Fibroblast of lung (primary cell): ENCODE results near the gene KLK15. TPM values are rescaled to one million over a fixed set of nuclear protein-coding genes. Genes with fewer than 3 reads are reported as not detected.
"Not testable (repeated sequence)": the region's sequence is repeated elsewhere in the genome, so short reads cannot be mapped to it uniquely, and the experiment has no call there.

ENCODE experiments used
- DNase-seq, 2 donors: peaks; one replicate each; pipeline versions ENCODE4 v3.0.0 to v3.0.0-alpha.2; 2010; ENCODE audit warnings: low read depth in 2 of 2
- H2AFZ ChIP-seq: 2 replicates; pipeline ENCODE4 v1.5.1; 2012; ENCODE audit warnings: low read length, control low read depth, inconsistent platforms
- H3K27ac ChIP-seq: 2 replicates; pipeline ENCODE4 v1.5.1; 2011; ENCODE audit warnings: low read length, control low read depth; ENCODE audit not compliant: insufficient read depth
- H3K27me3 ChIP-seq: 2 replicates; pipeline ENCODE4 v1.5.1; 2011; ENCODE audit warnings: mild to moderate bottlenecking, low read length; ENCODE audit not compliant: control insufficient read depth, insufficient read depth
- H3K36me3 ChIP-seq: 2 replicates; pipeline ENCODE4 v1.5.1; 2011; ENCODE audit warnings: low read length; ENCODE audit not compliant: control insufficient read depth, insufficient read depth
- H3K4me1 ChIP-seq: 2 replicates; pipeline ENCODE4 v1.5.1; 2011; ENCODE audit warnings: low read length; ENCODE audit not compliant: control insufficient read depth, insufficient read depth; ENCODE audit errors: extremely low read depth
- H3K4me2 ChIP-seq: 2 replicates; pipeline ENCODE4 v1.5.1; 2011; ENCODE audit warnings: low read length, control low read depth; ENCODE audit not compliant: insufficient read depth; ENCODE audit errors: extremely low read depth
- H3K4me3 ChIP-seq, 4 experiments: fragments of 200-600 bp in 1 of 4; sonication (generic) in 1 of 4; replicated peaks in 1 of 4; 2 replicates each; pipeline ENCODE4 v1.5.1; 2011 to 2016; ENCODE audit warnings: low read length in 4 of 4, low read depth in 3 of 4, mild to moderate bottlenecking in 3 of 4, control low read depth in 2 of 4, inconsistent platforms in 1 of 4, mixed read lengths in 1 of 4; ENCODE audit not compliant: insufficient read depth in 1 of 4; ENCODE audit errors: control extremely low read depth in 1 of 4
- H3K79me2 ChIP-seq: 2 replicates; pipeline ENCODE4 v1.5.1; 2012; ENCODE audit warnings: mild to moderate bottlenecking, low read length, inconsistent platforms; ENCODE audit not compliant: control insufficient read depth, insufficient read depth
- H3K9ac ChIP-seq: 2 replicates; pipeline ENCODE4 v1.5.1; 2011; ENCODE audit warnings: mild to moderate bottlenecking, low read length, control low read depth; ENCODE audit not compliant: insufficient read depth
- H3K9me3 ChIP-seq: 2 replicates; pipeline ENCODE4 v1.5.1; 2012; ENCODE audit warnings: low read depth, low read length; ENCODE audit not compliant: control insufficient read depth, insufficient read depth
- H4K20me1 ChIP-seq: 2 replicates; pipeline ENCODE4 v1.5.1; 2011; ENCODE audit warnings: low read length; ENCODE audit not compliant: control insufficient read depth, insufficient read depth; ENCODE audit errors: extremely low read depth
- CTCF ChIP-seq, 2 donors: IDR thresholded peaks in 1 of 2; conservative IDR thresholded peaks in 1 of 2; 1 replicate in 1 of 2; 2 replicates in 1 of 2; pipeline ENCODE4 v1.5.1; 2011 to 2012; ENCODE audit warnings: low read length in 2 of 2, control low read depth in 1 of 2, inconsistent platforms in 1 of 2, low read depth in 1 of 2, mild to moderate bottlenecking in 1 of 2
- EZH2 ChIP-seq: IDR thresholded peaks from 2 replicates; pipeline ENCODE4 v1.5.1; 2012; ENCODE audit warnings: low read length, control low read depth, mild to moderate bottlenecking; ENCODE audit errors: missing control alignments
- polyA plus RNA-seq, 2 donors: library from polyadenylated mRNA; depleted of rRNA in 1 of 2; stranded (reverse) in 1 of 2; unstranded in 1 of 2; fragments of >200 nt; gene quantifications; 2 replicates each; pipeline ENCODE4 v1.2.1, GENCODE V29; 2011 to 2012; ENCODE audit warnings: missing spikeins in 1 of 2
- total RNA-seq: library from RNA; depleted of rRNA; stranded (reverse); fragments of >200 nt; gene quantifications from 2 replicates; pipeline ENCODE4 v1.2.1, GENCODE V29; 2014

The KLK15 gene
- total and polyA plus RNA-seq, 2 donors (not counting 1 experiment from before 2014, with no cell fraction given) = not detected

GRCh38 chr19:50812474-50812873 lies 20.9 kb downstream of the KLK15 start:
- no peaks in the 10 kb centered on the region for H3K36me3 ChIP-seq
- no peaks in the 10 kb centered on the region for H4K20me1 ChIP-seq
- H2AFZ ChIP-seq = no peak overlapping the region
- no peaks in the 10 kb centered on the region for H3K9me3 ChIP-seq
- no peak overlapping the region for H3K4me2 ChIP-seq
- H3K27ac ChIP-seq = no peak overlapping the region
- no peak for DNase-seq
- no peaks in the 10 kb centered on the region for H3K27me3 ChIP-seq
- no peak for TF ChIP-seq CTCF (conservative IDR thresholded peaks at IDR 0.05 in 1 of 2, IDR thresholded peaks at IDR 0.05 in 1 of 2; ENCODE audit: low read depth in 1 of 2, low read length in 2 of 2)
- no peak for TF ChIP-seq EZH2
- no peaks in the 10 kb centered on the region for H3K4me1 ChIP-seq
- no peak overlapping the region for H3K4me3 ChIP-seq
- no peak overlapping the region for H3K9ac ChIP-seq
- H3K79me2 ChIP-seq = no peaks in the 10 kb centered on the region

- H3K9me3 ChIP-seq, H2AFZ ChIP-seq, H3K27me3 ChIP-seq, H3K4me3 ChIP-seq, H4K20me1 ChIP-seq, H3K27ac ChIP-seq, H3K36me3 ChIP-seq, DNase-seq, H3K79me2 ChIP-seq, H3K9ac ChIP-seq, H3K4me1 ChIP-seq, H3K4me2 ChIP-seq: not testable (repeated sequence)
Measured at GRCh38 chr19:50811622-50812238, 21.6 kb downstream of the KLK15 start.

- H3K4me2 ChIP-seq = no peak overlapping the region
- H3K4me1 ChIP-seq = no peaks in the 10 kb centered on the region
- no peak for DNase-seq
- no peak overlapping the region for H2AFZ ChIP-seq
- no peaks in the 10 kb centered on the region for H4K20me1 ChIP-seq
- H3K79me2 ChIP-seq = peaks cover 4% of the 10 kb centered on the region
- no peak overlapping the region for H3K4me3 ChIP-seq
- no peaks in the 10 kb centered on the region for H3K9me3 ChIP-seq
- no peak for TF ChIP-seq EZH2
- no peak for TF ChIP-seq CTCF (conservative IDR thresholded peaks at IDR 0.05 in 1 of 2, IDR thresholded peaks at IDR 0.05 in 1 of 2; ENCODE audit: low read depth in 1 of 2, low read length in 2 of 2)
- H3K27me3 ChIP-seq = no peaks in the 10 kb centered on the region
- no peak overlapping the region for H3K27ac ChIP-seq
- H3K36me3 ChIP-seq = no peaks in the 10 kb centered on the region
- no peak overlapping the region for H3K9ac ChIP-seq
Measured at GRCh38 chr19:50808856-50809255, 24.5 kb downstream of the KLK15 start.
